H54 (cell line): ENCODE results near the gene MLXIP.
"Not testable (repeated sequence)": the region's sequence is repeated elsewhere in the genome, so short reads cannot be mapped to it uniquely, and the experiment has no call there.

Experiments
- DNase-seq: peaks from one replicate; pipeline ENCODE4 v3.0.0; 2011; ENCODE audit warnings: low spot score, mixed read lengths; ENCODE audit not compliant: insufficient read length
- FAIRE-seq: peaks from 3 replicates; lab custom pipeline; 2011; peaks lifted over from hg19 to GRCh38; lab: Jason Lieb, UNC
- POLR2A ChIP-seq: IDR thresholded peaks from 2 replicates; pipeline ENCODE4 v1.6.1; 2011; ENCODE audit warnings: low read depth, mild to moderate bottlenecking, low read length

The MLXIP gene

DNA sequence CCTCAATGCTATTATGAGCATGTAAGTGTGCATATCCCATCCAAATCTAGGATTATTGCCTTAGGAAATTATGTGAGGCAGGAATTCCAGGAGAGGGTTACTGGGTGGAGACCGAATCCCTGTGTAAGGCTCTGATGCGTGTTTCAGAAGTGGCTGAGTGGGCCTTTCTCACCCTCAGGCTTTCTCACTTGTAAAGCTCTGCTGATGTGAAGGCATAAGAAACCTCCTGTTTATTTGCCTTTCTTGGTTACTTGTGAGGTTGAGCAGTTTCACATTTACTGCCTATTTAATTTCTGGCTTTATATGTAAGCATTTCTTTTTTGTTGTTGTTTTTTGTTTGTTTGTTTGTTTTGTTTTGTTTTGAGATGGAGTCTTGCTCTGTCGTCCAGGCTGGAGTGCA, 84.4 kb downstream of the MLXIP start:
- DNase-seq (no peak), FAIRE-seq (no peak)
- no peak for TF ChIP-seq POLR2A

DNA sequence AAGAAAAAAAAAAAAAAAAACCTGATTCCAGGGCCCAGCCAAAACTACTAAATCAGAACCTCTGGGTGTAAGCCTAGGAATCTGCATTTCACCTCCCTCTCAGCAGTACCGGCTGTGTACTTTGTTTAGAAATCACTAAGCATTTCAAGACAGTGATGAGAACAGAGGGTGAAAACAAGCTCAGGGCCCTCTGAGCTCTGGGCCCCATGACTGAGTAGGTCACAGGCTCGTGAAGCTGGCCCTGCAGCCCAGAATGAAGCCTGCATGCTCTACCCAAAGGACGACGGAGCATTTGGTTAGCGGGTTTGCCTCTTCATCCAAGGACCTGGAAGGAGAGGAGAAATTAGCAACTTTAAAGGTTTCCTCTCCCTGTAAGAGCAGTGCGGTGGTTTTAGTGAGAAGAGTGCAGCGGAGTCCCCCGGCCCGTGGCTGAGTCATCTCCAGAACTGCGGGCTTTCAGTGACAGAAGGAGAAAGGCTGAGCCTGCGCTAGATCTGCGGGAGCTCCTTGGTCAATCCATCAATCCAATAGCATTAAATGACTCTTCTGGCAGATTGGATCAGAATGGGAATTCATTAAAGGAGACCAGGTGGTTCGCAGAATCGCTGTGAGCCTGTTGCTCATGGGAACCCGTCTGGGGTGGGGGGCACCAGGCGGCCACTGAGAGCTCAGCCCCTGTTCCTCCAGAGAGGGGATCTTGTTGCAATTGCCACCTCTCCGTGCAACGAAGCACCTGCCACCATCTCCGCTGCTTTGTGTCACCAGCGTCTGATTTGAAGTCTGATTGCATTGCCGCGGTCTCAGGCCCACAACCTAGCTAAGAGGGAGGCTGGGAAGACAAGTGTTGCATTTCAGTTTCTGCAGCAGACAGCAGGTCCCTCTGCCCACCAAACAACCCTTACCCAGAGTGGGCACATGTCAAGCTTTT, 88.1 kb downstream of the MLXIP start:
- no peak for TF ChIP-seq POLR2A
- FAIRE-seq, result no peak
- DNase-seq, result no peak

DNA sequence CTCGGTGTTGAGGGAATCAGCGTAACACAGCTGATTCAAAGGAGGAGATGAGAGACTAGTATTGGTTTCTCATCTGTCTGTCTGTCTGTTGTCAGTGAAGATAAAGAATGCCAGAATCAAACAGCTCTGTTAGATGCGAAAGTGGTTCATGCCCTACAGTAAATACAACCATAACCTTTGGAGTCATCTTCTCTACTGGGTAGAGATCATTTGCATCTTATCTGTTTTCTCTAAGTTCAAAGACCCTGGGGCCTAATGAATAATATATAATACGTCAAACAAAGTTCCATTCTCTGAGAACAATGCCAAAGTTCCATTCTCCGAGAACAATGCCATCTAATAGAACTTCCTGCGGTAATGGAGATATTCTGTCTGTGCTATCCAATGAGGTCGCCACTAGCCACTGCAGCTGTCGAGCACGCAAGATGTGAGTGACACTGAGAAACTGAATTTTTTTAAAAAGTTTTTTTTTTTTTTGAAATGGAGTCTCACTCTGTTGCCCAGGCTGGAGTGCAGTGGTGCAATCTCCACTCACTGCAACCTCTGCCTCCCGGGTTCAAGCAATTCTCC, 88.9 kb downstream of the MLXIP start:
- TF ChIP-seq POLR2A, result no peak
- DNase-seq (no peak), FAIRE-seq (no peak)

DNA sequence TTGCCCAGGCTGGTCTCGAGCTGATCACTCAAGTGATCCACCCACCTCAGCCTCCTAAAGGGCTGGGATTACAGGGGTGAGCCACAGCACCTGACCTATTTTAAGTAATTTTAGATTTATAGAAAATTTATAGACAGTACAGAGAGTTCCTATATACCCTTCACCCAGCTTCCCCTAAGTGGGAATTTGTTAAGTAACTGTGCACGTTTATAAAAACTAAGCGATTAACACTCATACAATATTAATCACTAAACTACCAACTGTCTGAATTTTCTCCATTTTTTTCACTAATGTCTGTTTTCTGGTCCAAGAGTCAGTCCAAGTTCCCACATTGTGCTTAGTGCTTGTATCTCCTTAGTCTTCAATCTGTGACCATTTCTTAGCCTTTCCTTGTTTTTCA, 89.9 kb downstream of the MLXIP start:
- TF ChIP-seq POLR2A, result no peak
- FAIRE-seq (no peak), DNase-seq (no peak)

DNA sequence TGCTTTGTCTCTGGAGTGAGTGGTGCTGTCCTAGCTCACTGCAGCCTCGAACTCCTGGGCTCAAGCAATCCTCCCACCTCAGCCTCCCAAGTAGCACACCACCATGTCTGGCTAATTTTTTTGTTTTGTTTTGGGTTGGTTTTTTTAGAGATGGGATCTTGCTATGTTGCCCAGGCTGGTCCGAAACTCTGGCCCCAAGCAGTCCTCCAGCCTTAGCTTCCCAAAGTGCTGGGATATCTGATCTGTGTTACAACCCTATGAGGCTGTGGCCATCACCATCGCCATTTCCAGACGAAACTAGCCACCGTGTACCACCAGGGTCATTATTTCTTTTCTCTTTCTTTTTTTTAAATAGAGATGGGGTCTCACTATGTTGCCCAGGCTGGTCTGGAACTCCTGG, 92.8 kb downstream of the MLXIP start:
- TF ChIP-seq POLR2A, result no peak
- DNase-seq, result no peak
- FAIRE-seq, result no peak

DNA sequence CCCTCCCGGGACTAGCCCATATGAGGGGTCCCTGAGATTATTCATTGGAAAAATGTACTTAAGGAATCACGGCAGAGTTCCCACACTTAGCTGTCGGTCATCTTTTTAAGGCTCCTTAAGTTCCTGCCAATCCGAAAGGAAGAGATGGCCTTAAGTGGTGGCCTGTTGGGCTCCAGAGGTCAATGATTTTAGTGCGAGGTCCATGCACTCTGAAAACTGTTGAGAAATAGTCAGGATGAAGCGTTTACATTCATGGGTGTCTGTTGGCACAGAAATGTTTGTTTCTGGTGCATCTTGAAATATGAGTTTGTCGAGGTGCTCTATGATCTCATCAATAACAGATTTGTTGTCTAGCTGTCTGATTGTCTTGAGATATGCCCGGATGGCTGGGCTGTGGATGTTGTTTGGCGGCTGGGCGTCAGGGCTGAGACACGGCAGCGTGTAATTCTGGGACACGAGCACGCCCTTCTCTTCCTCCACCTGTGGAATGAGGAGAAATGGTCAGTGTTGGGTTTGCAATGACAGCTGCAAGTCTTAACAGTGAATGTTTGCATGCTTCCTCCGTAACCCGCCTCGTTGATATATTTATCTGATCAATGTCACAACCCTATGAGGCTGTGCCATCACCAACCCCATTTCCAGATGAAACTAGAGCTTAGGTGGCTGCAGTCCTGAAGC, 93.8 kb downstream of the MLXIP start:
- DNase-seq (no peak), FAIRE-seq (no peak)
- TF ChIP-seq POLR2A, result no peak

DNA sequence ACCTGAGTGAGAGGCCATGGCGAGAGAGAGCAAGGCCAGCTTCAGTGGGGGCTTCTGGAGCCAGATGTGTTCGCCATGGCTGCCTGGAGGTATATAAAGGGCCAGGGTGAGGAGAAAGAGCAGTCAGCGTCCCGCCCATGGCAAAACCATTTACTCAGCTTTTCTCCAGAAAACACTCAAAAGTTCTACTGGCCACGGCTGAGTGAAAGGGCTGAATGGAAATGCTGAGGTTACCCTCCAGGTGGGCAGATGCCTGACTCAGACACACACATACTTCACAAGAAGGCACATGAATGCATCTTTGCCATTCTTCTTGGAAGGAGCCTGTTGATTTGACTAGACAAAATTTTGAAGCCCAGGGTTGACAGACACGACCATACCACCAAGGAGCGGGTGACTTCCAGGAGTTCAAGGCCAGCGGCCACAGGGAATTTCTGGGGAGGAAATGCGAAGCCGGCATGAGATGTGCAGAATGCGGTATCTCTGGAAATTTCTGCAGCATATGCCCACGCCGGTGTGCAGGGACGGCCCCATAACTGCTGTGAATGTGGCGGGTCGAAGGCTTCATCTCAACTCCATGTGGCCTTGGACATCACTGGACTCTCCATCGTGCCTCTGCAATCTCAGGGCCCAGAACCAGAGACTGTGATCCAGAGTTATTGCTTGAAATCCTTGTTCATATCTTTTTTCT, 95.7 kb downstream of the MLXIP start, which contains the start of gene IL31:
IL31 (minus strand) TSS at position 67 of the 691 bp plus-strand sequence; CDS start at position 18, 49 bp downstream.
- TF ChIP-seq POLR2A, result no peak
- no peak for FAIRE-seq

DNA sequence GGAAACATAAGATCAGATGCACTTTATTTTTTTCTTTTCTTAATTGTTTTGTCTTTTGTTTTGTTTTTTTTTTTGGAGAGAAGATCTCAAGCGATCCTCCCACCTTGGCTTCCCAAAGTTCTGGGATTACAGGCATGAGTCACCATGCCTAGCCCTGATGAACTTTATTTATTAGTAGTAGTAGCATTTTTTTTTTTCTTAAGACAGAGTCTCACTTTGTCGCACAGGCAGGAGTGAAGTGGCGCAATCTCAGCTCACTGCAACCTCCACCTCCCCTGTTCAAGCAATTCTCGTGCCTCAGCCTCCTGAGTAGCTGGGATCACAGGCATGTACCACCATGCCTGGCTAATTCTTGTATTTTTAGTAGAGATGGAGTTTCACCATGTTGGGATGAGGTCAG, 97.9 kb downstream of the MLXIP start:
- not testable (repeated sequence) for FAIRE-seq, DNase-seq

More for the DNA sequence above, 95.7 kb downstream of the MLXIP start, which contains the start of gene IL31:
- no peak for DNase-seq

DNA sequence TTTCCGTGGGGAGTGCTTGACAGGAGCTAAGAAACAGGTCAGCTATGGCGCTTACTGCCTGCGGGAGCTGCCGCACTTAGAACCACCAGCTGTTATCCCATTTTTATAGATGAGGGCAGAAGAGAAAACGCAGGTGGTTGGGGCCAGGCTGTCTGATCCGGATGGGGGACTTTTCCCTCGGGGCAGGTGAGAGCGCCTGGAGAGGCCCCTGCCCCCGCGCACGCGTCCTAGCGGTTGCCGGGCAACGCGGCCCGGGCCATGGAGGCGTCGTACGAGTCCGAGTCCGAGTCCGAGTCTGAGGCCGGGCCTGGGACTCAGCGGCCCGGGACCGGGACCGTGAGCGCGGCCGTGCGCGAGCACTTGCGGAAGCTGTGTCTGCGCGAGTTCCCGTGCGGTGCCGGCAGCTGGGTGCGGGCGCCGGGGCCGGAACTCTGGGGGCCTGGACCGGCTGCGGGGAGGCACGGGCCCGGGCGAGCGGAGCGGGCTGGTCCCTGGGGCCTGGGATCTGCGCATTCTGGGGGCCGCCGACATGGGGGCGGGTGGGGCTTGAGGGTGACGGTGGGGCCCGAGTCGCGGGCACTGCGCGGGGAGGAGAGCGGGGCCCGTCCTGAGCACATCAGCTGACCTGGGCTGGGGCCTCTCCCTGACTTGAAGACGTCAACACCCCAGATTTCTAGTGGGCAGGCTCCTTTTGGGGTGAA, 104.5 kb downstream of the MLXIP start, which contains the start of gene LRRC43:
LRRC43 (plus strand) TSS at position 237 of the 701 bp plus-strand sequence; CDS start at position 259, 22 bp downstream.
- no peak for TF ChIP-seq POLR2A
- FAIRE-seq (no peak), DNase-seq (no peak)

DNA sequence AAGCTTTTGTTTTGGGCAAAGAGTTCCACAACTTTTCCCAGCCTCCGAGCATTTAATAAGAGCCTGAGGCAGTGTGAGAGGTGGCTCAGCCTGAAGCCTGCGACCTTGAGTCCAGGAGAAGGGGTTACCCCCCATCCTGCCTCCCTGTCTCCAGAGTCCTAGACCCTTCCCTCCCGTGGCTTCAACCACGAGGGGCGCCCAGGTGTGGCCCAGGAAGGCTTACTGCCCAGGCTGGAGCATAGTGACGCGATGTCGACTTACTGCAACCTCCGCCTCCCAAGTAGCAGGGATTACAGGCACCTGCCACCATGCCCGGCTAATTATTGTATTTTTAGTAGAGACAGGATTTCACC, 105.0 kb downstream of the MLXIP start:
- no peak for FAIRE-seq
- TF ChIP-seq POLR2A, result no peak
- DNase-seq, result no peak

DNA sequence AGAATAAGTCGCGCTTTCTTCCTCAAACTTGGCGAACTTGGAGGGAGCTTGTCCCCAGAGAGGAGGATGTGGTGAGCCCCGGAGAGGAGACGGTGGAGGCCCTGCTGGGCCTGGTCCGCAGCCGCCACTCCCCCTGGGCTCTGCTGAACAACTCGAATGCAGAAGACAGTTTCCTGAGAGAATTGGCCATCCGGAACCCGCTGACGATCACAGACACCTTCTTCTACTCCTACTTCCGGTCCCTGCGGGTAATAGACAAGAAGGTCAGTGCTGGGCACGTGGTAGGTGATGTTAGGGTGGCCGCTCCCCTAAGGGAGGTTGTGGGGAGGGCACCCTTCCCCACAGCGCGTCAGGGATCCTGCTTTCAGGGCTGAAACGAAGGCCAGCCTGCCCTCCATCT, 106.0 kb downstream of the MLXIP start:
- DNase-seq (no peak), FAIRE-seq (no peak)
- TF ChIP-seq POLR2A, result no peak

DNA sequence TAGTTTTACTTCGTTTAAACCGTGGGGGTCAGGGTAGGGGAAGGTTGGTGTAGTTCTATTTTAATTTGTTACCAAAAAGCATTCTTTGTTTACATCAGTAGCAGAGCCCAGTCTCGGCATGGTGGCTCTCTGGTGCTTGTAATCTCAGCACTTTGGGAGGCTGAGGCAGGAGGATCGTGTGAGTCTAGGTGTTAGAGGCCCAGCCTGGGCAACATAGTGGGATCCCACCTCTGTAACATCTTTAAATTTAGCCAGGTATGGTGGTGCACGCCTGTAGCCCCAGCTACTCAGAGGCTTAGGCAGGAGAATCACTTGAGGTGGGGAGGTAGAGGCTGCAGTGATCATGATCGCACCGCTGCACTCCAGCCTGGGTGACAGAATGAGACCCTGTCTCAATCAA, 106.5 kb downstream of the MLXIP start:
- FAIRE-seq (no peak), DNase-seq (no peak)
- TF ChIP-seq POLR2A, result no peak

DNA sequence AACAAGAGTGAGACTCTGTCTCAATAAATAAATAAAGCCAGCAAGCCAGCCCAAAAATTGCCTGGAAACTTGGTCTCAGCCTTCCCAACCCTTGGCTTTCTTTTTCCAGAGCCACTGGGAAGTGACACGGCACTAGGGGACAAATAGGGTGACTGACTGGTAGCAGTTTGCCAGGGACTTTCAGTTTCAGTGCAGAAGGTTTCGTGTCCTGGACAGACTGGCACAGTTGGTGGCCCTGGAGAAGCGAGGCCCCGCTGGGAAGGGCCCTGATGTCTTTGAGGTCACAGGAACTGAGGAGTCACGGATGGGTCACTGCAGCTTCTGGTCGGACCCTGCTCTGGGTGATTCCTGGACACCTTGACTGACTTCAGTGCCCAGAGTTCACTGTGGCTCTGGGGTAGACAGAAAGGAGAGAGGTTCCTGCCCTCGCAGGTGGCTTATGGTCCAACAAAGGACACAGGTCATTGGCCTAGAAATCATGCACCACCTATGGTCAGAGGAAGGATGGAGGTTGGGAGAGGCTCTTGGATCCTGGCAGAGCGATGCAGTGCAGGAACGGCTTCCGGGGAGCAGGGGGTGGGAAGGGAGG, 107.0 kb downstream of the MLXIP start:
- DNase-seq, result no peak
- no peak for TF ChIP-seq POLR2A
- FAIRE-seq, result no peak
